Measurements from ENCODE around the gene TSPAN5.

Gene TSPAN5

DNA sequence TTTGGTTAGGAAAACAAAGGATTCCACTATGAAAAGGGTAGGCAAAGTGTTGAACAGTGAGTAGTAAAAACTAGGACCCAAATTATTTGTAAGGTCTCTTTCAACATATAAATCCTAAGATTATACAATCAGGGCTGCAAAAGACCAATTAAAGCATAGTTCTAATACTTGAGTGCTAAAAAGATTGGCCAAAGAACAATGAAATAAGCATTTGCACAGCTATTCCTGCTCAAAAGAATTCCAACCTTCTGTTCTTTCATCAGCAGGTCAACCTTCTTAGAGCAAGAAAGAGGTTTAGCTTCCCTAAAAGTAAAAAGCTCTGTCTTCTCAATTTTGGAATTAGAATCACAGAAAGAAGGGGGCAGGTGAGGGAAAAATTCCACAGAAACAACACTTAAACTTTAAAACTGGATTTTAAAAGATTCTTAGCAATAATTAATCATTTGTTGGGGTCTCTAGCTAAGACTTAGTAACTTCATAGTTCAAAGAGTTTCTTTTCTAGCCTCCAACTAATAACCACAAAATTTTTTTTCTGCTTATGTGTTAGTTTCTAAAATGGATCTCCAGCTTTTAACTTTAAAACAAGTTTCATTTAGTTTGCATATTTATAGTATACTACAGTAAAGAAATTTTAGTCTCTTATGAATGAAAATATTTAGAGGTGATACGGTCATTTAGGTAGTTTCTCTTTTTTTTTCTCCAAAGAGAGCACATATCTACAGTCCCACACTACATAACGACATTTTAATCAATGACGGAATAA is 16.3 kb downstream of the TSPAN5 start:
- no peak for DNase-seq

DNA sequence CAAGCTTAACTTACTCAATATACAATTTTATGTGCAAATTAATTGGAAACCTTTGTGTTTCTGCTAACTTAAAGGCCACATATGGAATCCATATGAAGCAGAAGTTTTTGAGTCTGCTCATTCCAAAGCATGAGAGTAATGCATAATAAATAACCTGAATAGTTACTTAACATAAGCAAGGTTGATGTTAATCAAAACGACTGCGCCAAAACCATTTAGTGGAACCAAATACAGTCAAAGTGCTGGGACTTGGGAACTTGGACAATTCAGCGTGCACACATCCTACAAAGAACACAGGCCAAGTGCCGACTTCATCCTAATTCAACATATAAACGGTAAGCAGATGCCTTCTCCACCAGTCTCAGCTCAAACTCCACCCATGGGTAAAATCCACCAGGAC is 17.0 kb downstream of the TSPAN5 start:
- DNase-seq: no peak

DNA sequence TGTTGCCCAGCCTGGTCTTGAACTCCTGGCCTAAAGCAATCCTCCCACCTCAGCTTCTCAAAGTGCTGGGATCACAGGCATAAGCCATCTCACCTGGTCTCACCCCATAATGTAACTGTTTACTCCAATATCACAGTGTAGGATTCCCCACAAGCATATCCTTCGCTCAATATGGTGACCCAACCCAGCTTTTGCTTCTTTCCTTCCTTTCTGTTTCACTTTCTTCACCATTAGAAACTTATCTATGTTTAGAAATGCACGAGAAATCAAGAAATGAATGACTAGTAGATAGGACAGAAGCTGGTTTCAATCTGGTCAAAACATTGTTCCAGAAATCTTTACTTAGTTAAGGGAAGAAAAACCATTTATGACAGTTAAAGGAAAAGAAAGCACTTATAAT is 18.9 kb downstream of the TSPAN5 start:
- DNase-seq: no peak

DNA sequence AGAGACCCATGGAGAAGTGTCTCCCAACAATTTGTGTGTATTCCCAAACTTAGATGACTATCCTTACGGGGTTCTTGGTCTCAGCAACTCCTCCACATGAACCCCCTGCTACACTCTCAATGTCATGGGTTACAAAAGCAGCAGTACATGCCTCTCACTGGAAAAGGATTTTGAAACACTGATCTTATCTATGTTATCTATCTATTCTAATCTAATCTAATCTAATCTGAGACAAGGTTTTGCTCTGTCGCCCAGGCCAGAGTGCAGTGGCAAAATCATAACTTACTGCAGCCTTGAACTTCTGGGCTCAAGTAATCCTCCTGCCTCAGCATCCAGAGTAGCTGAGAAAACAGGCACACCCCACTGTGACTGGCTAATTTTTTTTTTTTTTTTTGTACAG is 19.3 kb downstream of the TSPAN5 start:
- DNase-seq: no peak

DNA sequence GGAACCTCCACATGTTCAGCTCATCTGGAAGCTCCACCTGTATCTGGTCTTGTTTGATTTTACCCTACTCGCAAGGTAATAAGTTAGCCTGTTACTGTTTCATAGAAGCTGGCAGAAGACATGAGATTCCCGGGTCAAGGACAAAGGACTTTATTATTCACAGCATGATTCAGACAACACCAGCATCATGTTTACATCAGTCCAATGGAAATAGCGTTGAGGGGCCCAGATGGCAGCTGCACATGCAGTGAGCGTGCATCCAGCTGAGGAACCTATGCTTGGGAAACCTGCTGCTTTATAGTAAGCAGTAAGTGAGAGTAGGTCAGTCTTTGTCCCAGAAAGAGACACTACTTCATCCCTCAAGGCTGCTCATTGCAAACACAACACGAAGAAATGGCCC is 19.8 kb downstream of the TSPAN5 start:
- no peak for DNase-seq

DNA sequence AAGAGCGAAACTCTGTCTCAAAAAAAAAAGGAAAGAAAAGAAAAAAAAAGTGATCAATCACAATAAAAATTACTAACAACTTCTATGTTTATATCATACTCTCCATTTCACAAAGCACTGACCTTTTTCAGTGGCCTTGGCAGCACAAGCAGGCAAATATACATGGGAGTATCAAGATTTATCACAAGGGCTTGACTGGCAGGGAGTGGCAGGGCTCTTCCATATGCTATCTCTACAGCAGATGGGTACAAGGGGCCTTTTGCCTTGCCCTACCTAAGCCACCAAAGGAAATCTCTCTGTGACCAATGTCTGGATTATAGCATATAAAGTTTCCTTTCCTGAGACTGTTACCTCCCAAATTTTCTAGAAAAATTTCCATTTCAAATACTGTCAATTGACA is 24.4 kb downstream of the TSPAN5 start:
- DNase-seq: no peak

DNA sequence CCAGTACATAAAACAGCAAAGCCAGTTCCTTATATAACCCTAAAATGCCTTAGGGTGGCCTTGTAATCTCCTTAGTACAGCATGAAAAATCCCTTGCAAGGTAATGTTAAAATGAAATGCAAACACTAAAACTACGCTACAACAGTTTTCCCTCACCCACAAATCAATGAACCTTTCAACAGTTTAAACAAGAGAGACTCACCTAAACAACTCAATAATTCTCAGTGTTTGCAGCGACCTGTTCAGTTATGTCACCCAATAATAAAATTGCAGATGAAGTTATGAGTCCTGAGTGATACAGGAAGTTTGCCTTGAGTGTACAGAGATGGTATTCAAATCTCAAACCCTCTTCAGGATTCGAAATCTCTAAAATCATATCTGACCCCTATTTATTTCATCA is 25.3 kb downstream of the TSPAN5 start:
- DNase-seq: no peak

DNA sequence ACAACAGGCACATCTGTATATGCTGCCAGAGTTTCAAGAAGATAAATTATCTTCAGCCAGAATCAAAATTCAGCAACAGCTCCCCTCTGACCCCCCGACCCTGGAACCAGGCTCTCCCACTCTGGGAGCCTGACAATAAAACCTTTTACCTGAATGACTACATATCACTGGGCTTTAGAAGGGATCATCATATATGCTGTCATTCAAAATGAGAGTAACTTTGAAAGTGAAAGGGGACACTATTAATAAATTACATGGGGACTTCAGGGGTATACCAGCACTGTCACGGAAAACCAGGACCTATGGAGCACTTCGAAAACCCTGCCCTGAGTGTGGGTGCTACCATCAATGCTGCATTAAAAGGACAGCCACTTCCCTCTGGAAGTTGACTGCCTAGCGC is 26.2 kb downstream of the TSPAN5 start:
- no peak for DNase-seq

DNA sequence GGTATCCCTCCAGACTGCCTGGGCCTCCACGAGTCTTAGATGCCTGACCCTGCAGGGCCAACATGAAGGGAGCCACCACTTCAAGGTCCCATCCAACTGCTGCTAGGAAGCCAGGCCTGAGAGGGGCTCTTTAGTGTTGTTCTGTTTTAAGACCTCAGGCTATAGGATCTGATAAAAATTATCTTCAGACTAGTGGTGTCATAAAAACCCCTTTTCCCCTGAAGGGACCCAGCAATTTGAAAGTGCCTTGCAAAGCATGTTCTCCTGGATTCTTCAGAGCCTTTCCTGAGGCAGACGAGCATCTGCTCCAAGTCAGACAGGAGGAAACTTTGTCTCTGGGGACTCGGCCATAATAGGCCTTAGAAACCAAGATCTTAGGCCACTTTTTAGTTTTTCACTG is 26.9 kb downstream of the TSPAN5 start:
- DNase-seq: no peak

DNA sequence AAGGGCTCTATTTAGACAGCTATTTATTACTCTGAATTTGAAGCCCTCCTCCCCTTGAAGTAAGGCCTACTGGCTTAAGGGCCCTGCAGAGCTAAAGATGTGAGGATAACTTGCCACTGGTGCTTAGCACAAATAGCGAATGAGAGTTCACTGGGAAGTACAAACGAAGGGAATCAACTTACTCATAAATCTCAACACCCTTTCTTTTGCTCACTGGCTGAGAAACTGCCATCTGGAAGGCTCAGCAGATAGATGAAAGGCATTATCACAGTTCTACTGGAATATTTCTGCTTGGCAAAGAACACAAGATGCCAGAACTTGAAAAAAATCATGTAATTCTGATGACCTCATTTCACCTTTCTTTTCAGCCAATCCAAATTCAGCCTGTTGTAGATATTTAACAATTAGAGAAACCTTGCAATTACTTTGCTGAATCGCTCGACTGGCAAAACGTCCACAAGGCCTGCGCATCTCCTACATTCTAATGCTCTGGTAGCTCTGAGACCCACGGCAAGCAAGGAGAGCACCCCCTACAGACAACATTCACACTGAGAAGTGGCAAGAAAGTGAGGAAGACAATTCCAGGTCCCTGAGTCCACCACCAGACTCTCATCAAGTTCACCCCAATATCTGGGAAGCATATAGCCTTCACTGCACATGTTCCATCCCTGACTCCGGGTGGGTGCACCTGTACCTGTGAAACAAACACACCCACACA is 27.5 kb downstream of the TSPAN5 start:
- no peak for DNase-seq

DNA sequence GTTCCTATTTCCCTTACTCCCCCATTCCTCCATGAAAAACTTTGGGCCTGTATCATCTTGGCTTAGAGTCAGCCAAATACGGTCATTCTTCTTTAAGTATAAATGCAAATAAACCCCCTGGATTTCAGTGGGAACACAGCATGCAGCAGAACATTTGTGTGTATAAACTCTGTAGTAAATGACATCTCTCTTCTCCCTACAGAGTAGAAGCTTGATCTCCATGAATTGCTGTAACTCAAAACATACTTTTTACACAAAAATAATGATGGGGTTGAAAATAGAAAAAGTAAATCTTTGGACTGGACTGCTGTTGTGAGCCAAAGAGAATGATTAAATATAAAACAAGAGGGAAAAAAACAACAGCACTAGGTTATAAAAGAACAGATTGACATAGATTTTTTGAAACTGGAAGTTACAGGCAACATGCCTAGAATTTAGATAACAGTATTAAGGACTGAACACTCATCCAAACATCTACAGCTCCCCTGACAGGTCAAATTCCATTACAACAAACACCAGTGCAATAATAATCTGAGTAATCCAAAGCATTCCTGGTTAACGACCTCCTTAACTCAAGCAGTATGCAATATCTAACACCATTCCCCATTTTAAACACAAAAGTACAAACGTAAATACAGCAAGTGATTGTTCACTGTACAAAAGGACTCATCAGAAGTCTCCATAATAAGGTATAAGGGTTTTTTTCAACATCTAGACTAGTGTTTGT is 30.7 kb downstream of the TSPAN5 start:
- DNase-seq: no peak

DNA sequence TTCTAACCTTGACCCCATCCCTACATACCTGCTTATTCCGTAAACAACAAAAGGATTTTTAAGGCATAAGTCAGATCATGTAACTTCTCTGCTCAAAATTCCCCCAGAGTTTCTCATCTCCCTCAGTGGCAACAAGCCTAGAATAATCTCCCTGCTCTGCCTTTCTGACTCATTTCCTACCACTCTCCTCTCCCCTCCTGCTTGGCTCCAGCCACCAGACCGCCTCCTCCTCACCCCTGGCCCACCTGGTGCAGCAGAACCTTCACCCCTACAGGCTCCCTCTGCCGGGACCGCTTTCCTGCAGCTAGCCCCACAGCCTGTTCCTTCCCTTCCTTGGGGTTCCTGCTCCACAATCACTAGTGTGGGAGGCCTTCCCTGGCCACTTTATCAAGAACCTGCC is 32.1 kb downstream of the TSPAN5 start:
- DNase-seq: no peak

DNA sequence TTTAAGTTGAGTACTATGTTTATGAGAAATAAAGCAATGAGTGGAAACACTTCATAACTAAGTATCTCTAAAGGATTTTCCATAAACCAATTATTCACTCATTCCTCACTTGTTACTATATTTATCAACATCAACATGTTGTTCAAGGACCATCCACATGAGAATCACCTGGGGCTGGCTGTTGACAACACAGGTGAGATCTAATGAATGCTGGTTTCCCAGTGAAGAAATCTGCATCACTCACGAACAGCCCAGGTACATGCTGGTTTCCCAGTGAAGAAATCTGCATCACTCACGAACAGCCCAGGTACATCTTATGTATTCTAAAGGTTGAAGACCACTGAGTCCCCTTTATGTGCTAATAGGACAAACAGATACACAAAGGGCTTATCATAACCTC is 32.5 kb downstream of the TSPAN5 start:
- no peak for DNase-seq

DNA sequence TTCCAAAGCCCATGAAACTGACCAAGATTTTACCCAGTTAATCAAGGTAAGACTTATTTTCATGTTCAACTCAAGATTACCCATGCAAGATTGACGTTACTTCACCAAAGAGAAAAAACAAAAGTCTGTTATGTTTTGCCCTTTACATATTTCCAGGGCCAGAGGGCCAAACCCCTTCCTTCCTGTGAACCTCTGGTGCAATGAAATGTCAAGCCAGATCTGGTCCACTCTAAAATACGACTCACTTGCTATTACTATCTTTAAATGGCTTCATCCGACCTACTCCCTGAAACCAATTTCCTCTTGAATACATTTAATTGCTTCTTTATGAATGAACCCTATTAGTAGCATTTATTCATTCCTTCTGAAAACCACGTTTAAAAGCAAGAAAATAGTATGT is 33.0 kb downstream of the TSPAN5 start:
- no peak for DNase-seq

DNA sequence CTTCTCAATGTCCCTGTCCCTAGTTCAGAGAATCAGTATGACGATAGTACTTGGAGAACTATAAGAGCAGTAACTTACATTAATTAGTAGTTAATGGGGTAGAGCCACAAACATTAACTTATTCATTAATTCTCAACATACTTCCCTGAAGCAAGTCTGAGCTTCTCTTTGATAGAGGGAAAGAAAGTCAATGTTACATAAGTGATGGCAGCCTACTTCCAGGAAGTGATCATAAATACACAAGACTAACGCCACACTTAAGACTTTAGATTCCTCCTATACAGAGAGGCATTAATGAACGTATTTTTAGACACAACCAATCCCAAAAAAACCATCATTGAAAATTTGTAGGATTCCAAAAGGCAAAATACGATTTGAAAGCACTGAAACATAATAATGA is 33.8 kb downstream of the TSPAN5 start:
- DNase-seq: no peak

DNA sequence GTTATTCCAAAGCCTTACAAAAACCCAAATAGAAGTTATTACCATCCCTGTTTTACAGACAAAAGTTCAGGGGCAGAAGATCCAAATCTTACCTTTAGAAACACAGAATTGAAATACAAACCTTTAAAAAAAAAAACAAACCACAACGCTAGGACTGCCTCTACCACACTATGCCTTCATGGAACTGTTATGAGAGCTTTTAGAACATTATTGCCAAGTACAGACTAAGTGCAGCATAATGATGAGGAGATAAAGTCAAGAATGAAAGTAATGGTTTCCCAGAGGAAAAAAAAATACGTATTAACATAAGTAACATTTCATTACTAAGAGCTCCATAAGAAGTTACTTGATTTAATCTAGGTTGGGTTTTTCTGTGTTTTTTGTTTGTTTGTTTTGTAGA is 34.3 kb downstream of the TSPAN5 start:
- DNase-seq: no peak

DNA sequence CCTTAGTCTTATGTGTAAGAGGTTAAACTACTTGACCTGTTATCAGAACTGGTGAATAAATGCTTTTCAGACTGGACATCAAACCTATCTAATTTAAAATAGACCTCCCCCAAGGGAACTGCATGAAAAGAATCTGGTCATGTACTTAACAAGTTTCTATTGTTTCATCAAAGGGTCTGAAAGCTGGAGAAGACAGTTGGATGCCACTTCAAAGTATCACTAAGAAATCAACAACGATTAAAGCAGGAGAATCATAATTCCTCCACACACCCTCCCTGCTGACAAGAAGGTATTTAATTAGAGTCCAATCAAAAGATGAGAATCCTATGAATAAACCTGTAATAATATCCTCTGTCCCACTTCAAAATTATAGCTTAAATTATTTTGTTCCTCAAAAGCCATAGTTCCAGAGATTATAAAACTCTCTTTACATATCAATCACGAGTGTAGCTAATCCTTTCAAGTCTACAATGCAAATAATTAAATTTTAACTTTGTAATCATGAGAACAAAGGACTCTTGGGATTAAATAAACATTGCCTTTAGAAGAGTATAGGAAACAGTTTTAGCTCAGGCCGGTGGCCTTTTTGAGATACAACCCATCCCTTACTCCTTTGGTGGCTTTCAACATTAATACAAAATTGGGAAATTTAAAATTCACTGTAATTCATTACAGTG is 35.1 kb downstream of the TSPAN5 start:
- no peak for DNase-seq

DNA sequence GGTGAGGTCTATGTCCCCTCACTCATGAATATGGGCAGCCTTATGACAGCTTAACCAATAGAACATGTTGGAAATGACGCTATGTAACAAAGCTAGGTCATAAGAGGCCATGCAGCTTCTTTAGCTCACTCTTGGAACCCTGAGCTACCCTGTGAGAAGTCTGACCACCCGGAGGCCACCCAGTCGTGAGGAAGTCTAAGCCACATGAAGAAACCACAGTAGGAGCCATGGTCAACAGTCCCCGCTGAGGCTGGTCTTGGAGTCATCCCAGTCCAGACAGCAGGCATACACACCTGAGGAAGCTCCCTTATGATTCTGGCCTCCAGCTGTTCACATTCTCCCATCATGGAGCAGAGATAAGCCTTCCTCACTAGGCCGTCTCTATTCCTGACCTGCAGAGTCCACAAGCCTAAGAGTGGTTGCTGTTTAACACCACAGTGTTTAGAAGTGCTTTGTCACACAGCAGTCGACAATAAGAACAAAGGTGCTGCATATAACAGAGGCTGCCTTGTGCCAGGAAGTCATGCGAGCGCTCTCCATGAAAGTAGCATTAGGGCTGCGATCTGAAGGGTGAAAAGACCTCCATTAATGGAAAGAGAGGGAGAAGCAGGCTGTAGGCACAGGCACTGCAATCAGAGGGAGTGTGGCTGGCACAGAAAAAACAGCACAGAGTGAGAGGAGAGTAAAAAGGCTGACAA is 38.2 kb downstream of the TSPAN5 start:
- no peak for DNase-seq

DNA sequence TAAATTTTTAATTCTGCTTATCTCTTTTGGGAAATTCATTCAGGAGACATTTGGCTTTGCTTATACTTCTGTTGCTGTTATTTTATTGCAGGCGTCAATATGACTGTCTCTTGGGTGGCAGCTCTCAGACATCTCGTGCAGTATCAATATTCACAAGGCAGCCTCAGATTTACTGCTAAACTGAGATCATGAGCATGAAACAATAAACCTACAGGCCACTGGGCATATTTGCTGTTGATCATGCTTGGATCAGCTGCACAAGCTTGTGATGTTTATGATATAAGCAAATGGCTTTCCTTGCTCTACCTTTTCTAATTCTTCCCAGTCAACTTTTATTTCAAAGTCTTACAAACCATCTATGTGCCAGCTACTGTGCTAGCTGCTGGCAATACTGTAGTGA is 39.2 kb downstream of the TSPAN5 start:
- DNase-seq: no peak

DNA sequence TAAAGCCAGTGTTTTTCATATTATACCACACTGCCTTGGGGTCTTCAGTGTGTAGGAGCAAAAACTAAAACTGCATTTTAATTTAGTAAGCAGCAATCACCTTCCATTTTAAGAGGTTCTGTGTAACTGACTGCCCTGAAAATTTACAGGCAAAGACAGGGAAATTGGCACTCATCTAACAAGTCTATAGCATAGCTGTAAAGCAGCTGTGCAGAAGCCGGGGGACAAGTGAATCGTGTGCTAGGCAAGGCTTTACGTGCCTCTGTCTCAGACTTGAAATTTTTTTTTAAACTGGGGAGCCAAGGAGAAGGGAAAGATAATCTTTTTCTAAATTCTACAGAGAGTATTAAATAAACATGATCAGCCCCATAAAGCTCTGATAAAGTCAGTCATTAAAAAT is 39.7 kb downstream of the TSPAN5 start:
- DNase-seq: no peak

DNA sequence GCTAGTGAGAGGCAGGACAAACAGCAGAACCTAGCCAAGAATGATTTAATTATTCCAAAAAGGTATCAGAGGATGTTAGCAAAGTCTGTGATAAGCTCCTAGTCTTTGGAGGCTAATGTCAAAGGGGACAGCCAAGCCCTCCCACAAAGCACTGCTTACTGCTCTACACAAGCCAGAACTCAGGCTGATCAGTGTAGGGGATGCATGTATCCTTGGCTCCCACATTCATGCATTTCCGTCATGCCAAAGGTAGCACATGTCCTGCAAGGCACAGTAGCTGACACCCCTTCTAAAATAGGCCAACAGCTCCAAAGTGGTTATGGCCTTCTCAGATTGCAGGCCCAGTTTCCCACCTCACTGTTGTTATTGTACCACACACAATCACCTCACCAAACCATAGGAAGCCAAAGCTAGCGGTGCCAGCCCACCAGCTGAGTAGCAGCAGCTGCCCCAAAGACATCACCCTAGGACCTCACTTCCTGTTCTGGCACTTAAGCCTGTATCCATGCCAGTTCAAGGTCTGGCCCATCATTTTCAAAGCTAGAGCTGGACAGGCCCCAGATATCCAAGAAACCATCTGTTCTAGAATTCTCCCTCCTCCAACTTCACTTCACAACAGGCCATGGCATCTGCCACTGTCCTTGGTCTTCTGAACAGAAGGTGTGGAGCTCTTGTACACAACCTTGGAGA is 40.9 kb downstream of the TSPAN5 start:
- no peak for DNase-seq

DNA sequence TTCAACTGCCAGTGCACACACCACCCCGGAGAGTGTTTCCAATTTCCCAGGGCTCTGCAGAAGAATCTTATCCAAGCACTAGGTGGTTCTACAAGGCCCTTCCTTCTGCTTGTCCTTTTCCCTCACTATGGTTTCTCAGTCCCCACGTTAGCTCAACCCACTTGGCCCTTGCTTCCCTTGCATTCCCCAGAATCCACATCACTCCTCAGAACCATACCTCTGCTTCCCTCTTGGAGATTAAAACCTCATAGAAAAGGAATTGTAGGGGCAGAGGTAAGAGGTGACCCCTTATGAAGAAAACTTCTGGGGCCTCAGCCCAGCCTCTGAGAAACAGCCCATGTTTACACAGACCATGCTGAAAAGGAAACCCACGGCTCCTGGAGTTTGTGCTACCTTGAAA is 42.4 kb downstream of the TSPAN5 start:
- no peak for DNase-seq

Data from NCI-H526 (cell line).